K562 (cell line): Measurements from ENCODE around the gene SERF2. TPM values are rescaled to one million over a fixed set of nuclear protein-coding genes. Genes with fewer than 3 reads are reported as not detected.

Experiments used
- AFF1 ChIP-seq, 2 experiments: fragments of 450-650 bp; IDR thresholded peaks; 2 replicates each; pipeline ENCODE4 v1.6.1; 2018; ENCODE audit warnings: mild to moderate bottlenecking in 2 of 2, low read depth in 1 of 2; ENCODE audit not compliant: partially characterized antibody in 2 of 2
- ARID3A ChIP-seq: IDR thresholded peaks from 2 replicates; pipeline ENCODE4 v1.6.1; 2012; ENCODE audit warnings: low read depth, low read length, improper control_type of control experiment, borderline replicate concordance
- GTF3C2 ChIP-seq: IDR thresholded peaks from 3 replicates; pipeline ENCODE4 v1.6.1; 2011; ENCODE audit warnings: borderline replicate concordance, mild to moderate bottlenecking, moderate library complexity; ENCODE audit not compliant: insufficient read length; ENCODE audit errors: extremely low read depth
- HES1 ChIP-seq: fragments of 450-650 bp; IDR thresholded peaks from 2 replicates; pipeline ENCODE4 v1.6.1; 2016; ENCODE audit warnings: low read depth, mild to moderate bottlenecking, moderate library complexity
- MEF2D ChIP-seq: conservative IDR thresholded peaks from 2 replicates; pipeline ENCODE4 v1.6.1; 2016; ENCODE audit warnings: low read depth, missing genetic modification characterization, missing compliant biosample characterization
- MTA3 ChIP-seq: fragments of 450-650 bp; formaldehyde crosslinking; IDR thresholded peaks from 2 replicates; pipeline ENCODE4 v1.6.1; 2017; ENCODE audit warnings: mild to moderate bottlenecking, borderline replicate concordance
- NR2C1 ChIP-seq, 2 experiments: fragments of 450-650 bp; IDR thresholded peaks; 2 replicates each; pipeline ENCODE4 v1.6.1; 2017; ENCODE audit warnings: mild to moderate bottlenecking in 2 of 2, antibody characterized with exemption in 1 of 2, inconsistent platforms in 1 of 2, missing compliant biosample characterization in 1 of 2, missing genetic modification characterization in 1 of 2
- TAF1 ChIP-seq: IDR thresholded peaks from 2 replicates; pipeline ENCODE4 v1.6.1; 2011; ENCODE audit warnings: mild to moderate bottlenecking, low read length, moderate library complexity; ENCODE audit not compliant: insufficient read depth, control insufficient read depth, severe bottlenecking; ENCODE audit errors: extremely low read depth
- ZBED1 ChIP-seq: IDR thresholded peaks from 2 replicates; pipeline ENCODE4 v1.6.1; 2014
- ZNF175 ChIP-seq: fragments of 200-800 bp; sonication (Bioruptor generic); IDR thresholded peaks from 2 replicates; pipeline ENCODE4 v1.6.1; 2016; ENCODE audit warnings: low read depth, mild to moderate bottlenecking, missing genetic modification characterization, missing compliant biosample characterization
- ZNF274 ChIP-seq: IDR thresholded peaks from 2 replicates; pipeline ENCODE4 v1.6.1; 2011; ENCODE audit warnings: low read depth, mild to moderate bottlenecking, low read length, moderate library complexity, borderline replicate concordance
- ZNF449 ChIP-seq: fragments of 250-450 bp; sonication (Bioruptor Pico); IDR thresholded peaks from 2 replicates; pipeline ENCODE4 v1.8.0; 2022; ENCODE audit warnings: moderate library complexity, mild to moderate bottlenecking, inconsistent platforms
- ZNF695 ChIP-seq: fragments of 450-650 bp; formaldehyde crosslinking; IDR thresholded peaks from 2 replicates; pipeline ENCODE4 v1.4.0; 2020; ENCODE audit warnings: mild to moderate bottlenecking, moderate library complexity
- ZNF785 ChIP-seq: fragments of 250-450 bp; sonication (Bioruptor Pico); IDR thresholded peaks from 2 replicates; pipeline ENCODE4 v1.4.0; 2020; ENCODE audit warnings: mild to moderate bottlenecking
- polyA plus RNA-seq, 8 experiments: library from polyadenylated mRNA; depleted of rRNA in 4 of 8; stranded (reverse) in 5 of 8; unstranded in 3 of 8; fragments of >200 nt; fragmentation: Nextera tagmentation in 2 of 8; fragmentation: Illumina TruSeq in 1 of 8; extraction: Ambion mirVana in 2 of 8; extraction: Trizol in 1 of 8; gene quantifications; 2 replicates each; pipeline versions ENCODE4 v1.2.1 to v1.2.3, GENCODE V29; 2011 to 2014; ENCODE audit warnings: inconsistent platforms in 1 of 8, missing spikeins in 1 of 8
- total RNA-seq, 7 experiments: library from RNA; depleted of rRNA in 6 of 7; stranded (reverse); fragments of >200 nt in 6 of 7; fragmentation: Illumina TruSeq in 2 of 7; extraction: Trizol in 2 of 7; gene quantifications; 2 replicates each; pipeline versions ENCODE4 v1.2.1 to v1.2.3, GENCODE V29; 2011 to 2021; ENCODE audit warnings: low replicate concordance in 1 of 7

SERF2 gene
- total and polyA plus RNA-seq, 9 of the 15 experiments (the other 6 are each of a cell fraction or from before 2014, with no cell fraction given): 497 to 3,360 (median 867) TPM

GRCh38 chr15:43824302-43825246 is 32.5 kb downstream of the SERF2 start, which contains the start of gene MFAP1 (continued):
- TF ChIP-seq ZNF274 (no peak), ZNF695 (no peak), MTA3 (peak; percentile 74; the same call in 1 of the 2 replicates), MEF2D (tag) (no peak), ZBED1 (no peak; the same call in 1 of the 2 replicates), ARID3A (no peak), ZNF449 (CRISPR knock-in tag) (no peak), ZNF785 (no peak), HES1 (no peak), TAF1 (peak; percentile 94), AFF1 (IDR thresholded peaks at IDR 0.05; ENCODE audit: low read depth in 1 of 2, partially characterized antibody in 2 of 2) (peak; percentile 28 to 81), GTF3C2 (no peak), NR2C1 (IDR thresholded peaks at IDR 0.05) (no peak), NR2C1 (tag; IDR thresholded peaks at IDR 0.05) (0 out of 2 replicates have a peak, but pooled peaks have one; percentile 25), ZNF175 (no peak)
